ENCODE results near the gene FAM199X.

DNA sequence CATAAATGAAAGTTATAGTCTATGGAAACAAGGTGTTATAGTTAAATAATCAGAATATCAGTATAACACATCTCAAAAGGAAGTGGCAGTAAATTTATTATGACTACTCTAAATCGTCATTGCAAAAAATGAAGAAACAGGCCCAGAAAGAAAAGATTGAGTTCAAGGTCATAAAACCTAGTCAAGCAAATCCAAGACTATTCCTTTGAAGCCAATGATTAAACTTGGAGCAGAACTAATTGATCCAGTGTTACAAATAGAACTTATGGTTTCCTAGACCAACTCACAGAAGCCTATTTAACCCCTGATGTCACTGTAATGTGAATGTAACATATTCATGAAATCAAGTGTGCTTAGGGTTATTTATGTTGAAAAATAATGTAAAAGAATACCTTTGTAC is 1.9 kb downstream of the FAM199X start:
- TF ChIP-seq EZH2 (IDR thresholded peaks at IDR 0.05; ENCODE audit: low read depth, unreplicated experiment) (no peak), JUNB (IDR thresholded peaks at IDR 0.05; ENCODE audit: unreplicated experiment) (no peak), POLR2AphosphoS5 (IDR thresholded peaks at IDR 0.05; ENCODE audit: low read depth) (no peak), ZNF331 (CRISPR knock-in tag; IDR thresholded peaks at IDR 0.05; ENCODE audit: low read depth) (no peak), CREB1 (CRISPR knock-in tag; IDR thresholded peaks at IDR 0.05; ENCODE audit: low read depth) (no peak), EZH2phosphoT487 (IDR thresholded peaks at IDR 0.05; ENCODE audit: unreplicated experiment) (no peak), STAT1 (IDR thresholded peaks at IDR 0.05; ENCODE audit: unreplicated experiment) (no peak)
- TF ChIP-seq, protein P1, sequence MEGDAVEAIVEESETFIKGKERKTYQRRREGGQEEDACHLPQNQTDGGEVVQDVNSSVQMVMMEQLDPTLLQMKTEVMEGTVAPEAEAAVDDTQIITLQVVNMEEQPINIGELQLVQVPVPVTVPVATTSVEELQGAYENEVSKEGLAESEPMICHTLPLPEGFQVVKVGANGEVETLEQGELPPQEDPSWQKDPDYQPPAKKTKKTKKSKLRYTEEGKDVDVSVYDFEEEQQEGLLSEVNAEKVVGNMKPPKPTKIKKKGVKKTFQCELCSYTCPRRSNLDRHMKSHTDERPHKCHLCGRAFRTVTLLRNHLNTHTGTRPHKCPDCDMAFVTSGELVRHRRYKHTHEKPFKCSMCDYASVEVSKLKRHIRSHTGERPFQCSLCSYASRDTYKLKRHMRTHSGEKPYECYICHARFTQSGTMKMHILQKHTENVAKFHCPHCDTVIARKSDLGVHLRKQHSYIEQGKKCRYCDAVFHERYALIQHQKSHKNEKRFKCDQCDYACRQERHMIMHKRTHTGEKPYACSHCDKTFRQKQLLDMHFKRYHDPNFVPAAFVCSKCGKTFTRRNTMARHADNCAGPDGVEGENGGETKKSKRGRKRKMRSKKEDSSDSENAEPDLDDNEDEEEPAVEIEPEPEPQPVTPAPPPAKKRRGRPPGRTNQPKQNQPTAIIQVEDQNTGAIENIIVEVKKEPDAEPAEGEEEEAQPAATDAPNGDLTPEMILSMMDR (conservative IDR thresholded peaks at IDR 0.05; ENCODE audit: low read depth in 2 of 2) = no peak
- TF ChIP-seq, protein P2, sequence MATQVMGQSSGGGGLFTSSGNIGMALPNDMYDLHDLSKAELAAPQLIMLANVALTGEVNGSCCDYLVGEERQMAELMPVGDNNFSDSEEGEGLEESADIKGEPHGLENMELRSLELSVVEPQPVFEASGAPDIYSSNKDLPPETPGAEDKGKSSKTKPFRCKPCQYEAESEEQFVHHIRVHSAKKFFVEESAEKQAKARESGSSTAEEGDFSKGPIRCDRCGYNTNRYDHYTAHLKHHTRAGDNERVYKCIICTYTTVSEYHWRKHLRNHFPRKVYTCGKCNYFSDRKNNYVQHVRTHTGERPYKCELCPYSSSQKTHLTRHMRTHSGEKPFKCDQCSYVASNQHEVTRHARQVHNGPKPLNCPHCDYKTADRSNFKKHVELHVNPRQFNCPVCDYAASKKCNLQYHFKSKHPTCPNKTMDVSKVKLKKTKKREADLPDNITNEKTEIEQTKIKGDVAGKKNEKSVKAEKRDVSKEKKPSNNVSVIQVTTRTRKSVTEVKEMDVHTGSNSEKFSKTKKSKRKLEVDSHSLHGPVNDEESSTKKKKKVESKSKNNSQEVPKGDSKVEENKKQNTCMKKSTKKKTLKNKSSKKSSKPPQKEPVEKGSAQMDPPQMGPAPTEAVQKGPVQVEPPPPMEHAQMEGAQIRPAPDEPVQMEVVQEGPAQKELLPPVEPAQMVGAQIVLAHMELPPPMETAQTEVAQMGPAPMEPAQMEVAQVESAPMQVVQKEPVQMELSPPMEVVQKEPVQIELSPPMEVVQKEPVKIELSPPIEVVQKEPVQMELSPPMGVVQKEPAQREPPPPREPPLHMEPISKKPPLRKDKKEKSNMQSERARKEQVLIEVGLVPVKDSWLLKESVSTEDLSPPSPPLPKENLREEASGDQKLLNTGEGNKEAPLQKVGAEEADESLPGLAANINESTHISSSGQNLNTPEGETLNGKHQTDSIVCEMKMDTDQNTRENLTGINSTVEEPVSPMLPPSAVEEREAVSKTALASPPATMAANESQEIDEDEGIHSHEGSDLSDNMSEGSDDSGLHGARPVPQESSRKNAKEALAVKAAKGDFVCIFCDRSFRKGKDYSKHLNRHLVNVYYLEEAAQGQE (IDR thresholded peaks at IDR 0.05; ENCODE audit: unreplicated experiment) = no peak

All from GM23338 (cell line).